Fibroblast of skin of scalp (primary cell): ENCODE measurements around the gene CDK6.

Source experiments
- DNase-seq: peaks from one replicate; pipeline ENCODE4 v3.0.0-alpha.2; 2013

Gene CDK6

DNA sequence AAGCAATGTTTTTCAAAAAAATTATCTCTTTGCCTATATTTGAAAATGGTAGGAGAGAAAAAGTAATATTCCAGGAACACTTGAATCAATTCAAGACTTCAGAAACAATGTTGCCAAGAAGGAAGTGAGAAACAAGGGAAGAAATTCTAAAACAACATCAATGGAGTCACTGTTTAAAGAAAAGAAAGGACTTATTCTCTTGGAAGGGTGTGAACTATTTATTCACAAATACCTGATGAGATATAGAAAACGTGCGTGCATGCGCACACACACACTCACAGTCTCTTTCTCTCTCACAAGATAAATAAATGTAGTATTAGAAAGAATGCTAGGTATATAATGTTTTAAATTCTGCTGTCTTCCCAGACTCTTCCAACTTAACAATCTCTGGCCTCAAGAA lies 128.9 kb downstream of the CDK6 start:
- no peak for DNase-seq

DNA sequence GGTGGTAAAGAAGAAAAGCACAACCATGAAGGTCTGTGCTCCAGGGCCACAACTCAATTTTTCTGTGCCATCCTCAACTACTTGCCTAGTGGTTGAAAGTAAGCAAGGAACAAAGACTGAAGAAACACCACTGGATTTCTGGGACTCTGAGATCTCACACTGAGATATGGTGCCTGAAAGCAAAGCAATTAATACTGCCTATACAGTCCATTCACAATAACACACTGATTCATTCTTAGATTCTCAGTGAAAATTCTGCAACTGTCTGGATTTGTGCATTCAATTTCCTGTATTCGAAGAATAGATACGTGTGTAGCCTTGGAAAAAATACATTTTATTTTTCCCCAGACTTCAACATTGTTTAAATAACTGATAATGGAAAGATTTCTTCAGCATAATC lies 129.8 kb downstream of the CDK6 start:
- DNase-seq = no peak

DNA sequence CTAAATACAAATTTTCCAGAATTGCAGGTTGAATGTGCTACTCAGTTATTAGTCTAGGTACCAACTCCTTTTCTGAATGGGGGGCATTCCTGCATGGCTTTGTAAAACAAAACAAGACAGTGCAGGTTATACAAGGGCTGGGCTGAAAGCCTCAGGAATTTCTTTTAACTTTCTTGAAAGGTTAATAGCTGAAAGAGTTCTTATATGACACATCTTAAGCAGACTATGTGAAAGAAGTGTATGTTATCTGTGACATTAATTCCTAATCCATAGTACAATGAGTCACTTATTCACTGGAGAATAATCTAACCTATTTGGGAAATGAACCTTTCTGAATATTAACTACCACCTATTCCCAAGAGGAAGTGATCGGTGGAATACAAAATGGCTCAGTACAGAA lies 130.5 kb downstream of the CDK6 start:
- no peak for DNase-seq

DNA sequence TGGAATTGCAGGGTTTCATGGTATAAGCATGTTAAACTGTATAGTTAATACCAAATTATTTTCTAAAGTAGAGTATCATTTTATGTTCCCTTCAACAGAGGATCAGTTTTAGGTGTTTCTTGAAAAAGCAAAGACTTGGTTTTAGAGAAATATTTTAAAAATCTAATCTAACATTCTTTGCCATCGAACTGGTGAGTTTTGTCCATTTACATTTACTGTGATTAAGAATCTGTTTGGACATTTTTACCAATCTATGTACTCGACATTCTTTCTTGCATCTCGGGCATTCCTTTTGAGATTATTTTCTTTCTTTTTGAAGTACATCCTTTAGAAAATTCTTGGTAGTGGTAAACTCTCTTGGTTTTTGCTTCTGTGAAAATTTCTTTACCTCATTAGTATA lies 131.5 kb downstream of the CDK6 start:
- no peak for DNase-seq

- DNase-seq = no peak
Measured at GRCh38 chr7:92702535-92702934, 133.8 kb downstream of the CDK6 start.

- DNase-seq = no peak
Measured at GRCh38 chr7:92699966-92700514, 136.3 kb downstream of the CDK6 start.

DNA sequence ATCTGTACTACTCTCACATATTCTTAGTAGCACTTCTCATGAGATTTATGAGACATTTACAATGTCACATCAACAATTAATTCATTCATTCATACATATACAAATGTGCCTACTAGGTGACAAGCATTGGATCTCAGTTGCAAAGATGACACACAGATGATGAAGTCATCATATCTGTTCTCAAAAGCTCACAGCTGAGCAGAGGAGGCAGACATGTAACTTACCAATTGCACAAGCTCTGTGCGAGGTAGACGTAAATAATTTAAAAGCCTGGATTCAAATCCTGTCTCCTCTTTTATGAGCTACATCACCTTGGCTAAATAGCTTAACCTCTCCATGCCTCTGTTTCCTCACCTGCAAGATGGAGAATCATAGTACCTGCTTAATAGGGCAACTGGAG lies 136.8 kb downstream of the CDK6 start:
- peak; percentile 25 for DNase-seq

DNA sequence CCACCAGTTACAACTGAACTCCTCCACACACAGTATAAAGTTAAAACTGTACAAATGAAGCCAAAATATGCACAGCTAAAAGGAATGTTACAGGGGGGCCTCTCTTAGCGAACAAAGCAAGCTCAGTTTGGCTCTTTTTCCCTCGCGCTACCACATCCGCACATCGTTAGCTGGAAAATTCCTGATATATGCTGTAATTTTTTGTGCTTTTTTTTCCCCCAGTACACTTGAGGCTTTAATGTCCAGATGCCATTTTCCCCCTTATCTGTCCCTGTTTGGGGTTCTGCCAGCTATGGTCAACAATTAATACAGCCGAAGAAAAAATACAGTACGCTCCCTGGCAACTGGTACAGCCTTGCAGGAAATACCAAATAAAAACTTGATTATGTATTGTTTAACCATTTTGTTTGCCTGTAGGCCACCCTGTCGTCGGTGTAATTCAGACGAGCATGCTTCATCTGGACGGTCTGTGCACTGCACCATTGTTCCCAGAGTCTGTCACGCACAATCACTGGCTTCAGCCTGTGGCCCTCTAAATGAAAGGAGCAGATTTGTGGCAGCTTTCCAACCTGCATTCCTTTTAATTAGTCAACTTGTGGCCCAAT lies 138.0 kb downstream of the CDK6 start:
- DNase-seq = peak; percentile 94

DNA sequence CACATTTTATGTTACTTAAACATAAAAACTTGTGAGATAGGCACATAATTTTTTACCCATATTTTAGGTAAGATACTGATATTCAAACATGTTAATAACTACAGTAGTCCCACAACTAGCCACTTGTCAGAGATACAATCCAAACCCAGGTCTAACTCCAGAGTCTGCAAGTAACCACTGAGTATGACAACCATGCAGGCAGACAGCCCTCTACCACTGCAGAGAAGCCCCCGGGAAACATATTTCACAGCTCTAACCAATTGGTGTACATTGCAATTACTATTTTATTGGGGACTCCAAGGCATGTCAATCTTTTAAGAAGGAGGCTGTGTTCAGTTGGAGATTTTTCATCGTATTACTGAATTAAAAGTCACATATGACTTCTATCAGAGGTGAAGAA lies 139.0 kb downstream of the CDK6 start:
- DNase-seq = no peak

GRCh38 chr7:92697012-92697411 lies 139.4 kb downstream of the CDK6 start:
- no peak for DNase-seq

DNA sequence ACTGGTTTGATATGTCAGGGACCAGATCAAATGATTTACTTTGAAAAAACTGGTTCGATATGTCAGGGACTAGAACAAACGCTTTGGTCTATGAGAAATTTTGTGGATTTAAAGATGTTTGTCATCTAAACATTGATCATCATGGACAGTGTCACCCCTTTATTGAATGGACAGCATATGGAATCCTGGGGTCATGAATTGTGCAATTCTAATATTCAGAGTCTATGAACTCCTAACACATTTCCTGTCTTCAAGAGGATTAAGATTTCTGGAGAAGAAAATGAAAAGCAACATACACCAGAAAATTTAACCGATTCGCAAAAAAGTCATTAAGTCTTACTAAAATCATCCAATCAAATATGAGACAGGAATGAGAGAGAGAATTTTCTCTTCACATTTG lies 139.8 kb downstream of the CDK6 start:
- DNase-seq = no peak

DNA sequence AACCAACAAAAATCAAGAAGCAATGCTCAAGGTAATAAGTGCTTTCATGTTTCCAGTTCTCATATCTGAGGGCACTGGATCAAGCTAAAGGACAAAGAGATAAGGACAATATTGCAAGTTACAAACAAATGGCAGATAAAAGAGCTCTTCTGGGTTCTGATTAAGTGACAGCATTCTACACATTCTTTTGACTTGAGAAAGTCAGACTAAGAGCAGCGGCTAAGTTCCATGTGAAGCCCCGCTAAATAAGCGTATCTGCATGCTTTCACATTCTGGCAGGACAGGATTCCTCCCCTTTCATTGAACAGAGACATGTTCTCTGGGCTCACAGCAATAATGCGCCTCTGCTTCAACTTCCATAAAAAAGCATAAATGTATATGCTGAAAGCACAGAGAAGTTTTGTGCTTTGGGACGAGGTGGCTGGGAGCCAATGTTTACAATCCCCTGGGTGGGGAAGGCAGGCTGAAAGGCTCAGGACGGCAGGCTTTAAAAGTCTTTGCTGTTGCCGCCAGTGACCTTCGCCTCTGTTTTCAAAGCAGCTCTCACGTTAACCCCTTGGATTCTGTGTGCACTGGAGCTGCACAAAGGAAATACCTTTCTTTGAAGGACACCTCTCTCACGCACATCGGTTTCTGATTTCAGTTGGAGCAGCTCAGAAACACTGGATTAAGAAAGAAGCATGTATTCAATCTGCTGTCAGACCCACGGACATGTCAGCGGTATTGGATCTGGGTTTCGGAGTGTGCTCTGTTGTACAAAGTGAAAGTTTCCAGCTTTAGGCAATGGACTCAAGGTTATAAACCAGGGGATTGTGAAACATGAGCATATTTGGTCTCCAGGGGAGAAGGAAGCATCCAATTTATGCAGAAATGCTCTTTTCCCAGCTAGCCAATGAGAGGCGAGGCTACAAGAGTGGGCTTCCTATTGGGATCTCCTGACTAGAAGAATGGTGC lies 140.8 kb downstream of the CDK6 start:
- DNase-seq = peak; percentile 93

DNA sequence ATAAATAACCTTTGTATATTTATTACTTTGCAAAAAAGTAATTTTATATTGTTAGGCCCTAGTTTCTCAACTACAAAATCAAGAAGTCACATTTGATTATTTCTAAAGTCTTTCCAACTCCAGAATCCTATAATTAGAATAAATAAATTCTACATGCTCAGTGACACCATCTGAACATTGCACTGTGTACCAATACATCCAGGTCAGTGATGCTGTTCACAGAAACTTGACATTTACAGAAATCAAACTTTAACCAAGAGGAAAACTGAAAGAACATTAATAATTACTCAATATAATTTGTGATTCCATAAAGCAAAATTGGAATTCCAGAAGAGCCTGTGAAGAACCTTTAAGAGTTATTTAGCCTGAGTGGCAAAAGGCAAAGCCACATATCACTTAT lies 142.2 kb downstream of the CDK6 start:
- no peak for DNase-seq

- DNase-seq = no peak
Measured at GRCh38 chr7:92693519-92693918, 142.9 kb downstream of the CDK6 start.

DNA sequence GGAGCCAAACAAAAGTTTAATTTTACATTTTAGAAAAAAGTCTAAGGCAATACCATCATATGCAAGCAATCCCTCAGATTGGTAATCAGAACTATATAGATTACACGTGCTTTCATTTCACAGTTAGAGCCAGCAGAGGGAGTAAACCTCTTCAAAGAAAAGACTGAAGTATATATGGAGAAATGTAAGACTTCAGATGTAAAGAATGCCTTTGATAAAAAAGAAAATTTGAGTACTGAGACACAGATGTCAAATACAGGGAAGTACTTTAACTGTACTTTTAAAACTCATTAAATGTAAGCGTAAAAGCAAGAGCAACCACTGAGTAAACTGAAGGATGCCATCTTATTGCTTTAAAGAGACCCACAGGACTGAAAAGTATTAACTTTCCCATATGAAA lies 144.8 kb downstream of the CDK6 start:
- DNase-seq = peak; percentile 82

- DNase-seq = no peak
Measured at GRCh38 chr7:92685136-92686042, 151.0 kb downstream of the CDK6 start.

GRCh38 chr7:92684274-92684673 lies 152.1 kb downstream of the CDK6 start:
- DNase-seq = no peak

DNA sequence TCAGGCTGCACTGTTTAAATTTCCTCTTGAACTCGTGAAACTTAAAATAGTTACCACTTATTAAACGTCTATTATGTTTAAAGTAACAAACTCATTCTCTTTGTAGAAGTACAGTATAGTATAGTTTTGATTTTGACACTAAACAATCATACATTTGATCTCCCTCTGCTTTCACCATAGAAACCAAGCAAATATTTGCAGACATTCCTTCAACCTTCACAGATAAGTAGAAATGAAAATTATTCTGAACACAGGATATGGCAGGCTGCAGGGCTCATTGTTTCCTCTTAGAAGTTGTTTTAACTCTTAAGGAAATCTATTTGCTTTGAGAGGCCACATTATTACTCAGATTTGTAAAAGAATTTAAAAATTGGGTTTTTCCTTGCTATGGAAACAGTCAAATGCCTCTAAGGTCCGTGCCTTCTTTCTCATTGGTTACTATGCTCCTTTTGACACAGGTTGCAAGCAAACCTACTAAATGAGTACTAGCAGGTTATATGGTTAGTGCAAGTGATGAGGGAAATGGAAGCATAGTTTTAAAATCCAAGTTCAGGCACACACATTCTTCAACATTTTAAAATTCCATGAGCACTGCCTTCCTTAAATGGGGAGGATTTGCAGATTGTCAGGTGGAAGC lies 153.4 kb downstream of the CDK6 start:
- peak; percentile 52 for DNase-seq

GRCh38 chr7:92682330-92682729 lies 154.0 kb downstream of the CDK6 start:
- no peak for DNase-seq

- no peak for DNase-seq
Measured at GRCh38 chr7:92681633-92682032, 154.7 kb downstream of the CDK6 start.

- DNase-seq = peak; percentile 63
Measured at GRCh38 chr7:92680442-92680841, 155.9 kb downstream of the CDK6 start.

DNA sequence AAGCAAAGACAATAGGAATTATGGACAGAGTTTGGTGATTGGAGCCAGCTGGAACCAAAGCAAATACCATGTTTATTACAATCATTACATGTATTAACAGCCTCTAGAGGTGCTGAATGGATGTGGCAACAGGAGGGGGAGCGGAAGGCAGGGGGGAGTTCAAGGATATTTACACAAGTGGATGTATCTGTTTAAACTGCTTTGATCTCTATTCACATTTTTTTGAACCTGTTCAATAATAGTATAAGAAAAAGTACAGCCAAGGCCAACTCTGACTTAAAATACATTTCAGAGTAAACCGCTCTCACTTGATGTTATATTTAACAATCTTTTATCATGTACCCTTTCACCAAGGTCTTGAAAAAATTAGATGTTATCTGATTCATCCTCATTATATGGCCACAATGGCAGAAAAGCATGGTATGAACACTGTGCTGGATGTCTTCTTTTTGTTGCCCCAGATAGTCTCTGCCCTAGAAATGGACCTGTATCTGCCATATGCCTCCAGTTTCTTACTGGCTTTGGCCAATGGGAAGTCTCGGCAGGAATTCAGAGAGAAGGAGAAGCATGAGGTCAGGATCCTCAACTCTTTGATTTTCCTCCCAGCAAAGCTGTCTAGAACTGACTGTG lies 158.0 kb downstream of the CDK6 start:
- DNase-seq = no peak
